Neural cell (in vitro differentiated cells): Measurements from ENCODE around the gene ACTN1.

Source experiments
- EP300 ChIP-seq: fragments of 450-650 bp; conservative IDR thresholded peaks from 2 replicates; pipeline ENCODE4 v1.6.1; 2014; ENCODE audit warnings: antibody characterized with exemption, mild to moderate bottlenecking, moderate library complexity; ENCODE audit not compliant: poor library complexity, severe bottlenecking
- POLR2AphosphoS5 ChIP-seq: IDR thresholded peaks from 2 replicates; pipeline ENCODE4 v1.6.1; 2012
- TF ChIP-seq, protein P1 (sequence below): fragments of 450-650 bp; IDR thresholded peaks from 2 replicates; pipeline ENCODE4 v1.5.1; 2014; ENCODE audit warnings: antibody characterized with exemption, mild to moderate bottlenecking, moderate library complexity; ENCODE audit not compliant: poor library complexity, severe bottlenecking

DNA sequence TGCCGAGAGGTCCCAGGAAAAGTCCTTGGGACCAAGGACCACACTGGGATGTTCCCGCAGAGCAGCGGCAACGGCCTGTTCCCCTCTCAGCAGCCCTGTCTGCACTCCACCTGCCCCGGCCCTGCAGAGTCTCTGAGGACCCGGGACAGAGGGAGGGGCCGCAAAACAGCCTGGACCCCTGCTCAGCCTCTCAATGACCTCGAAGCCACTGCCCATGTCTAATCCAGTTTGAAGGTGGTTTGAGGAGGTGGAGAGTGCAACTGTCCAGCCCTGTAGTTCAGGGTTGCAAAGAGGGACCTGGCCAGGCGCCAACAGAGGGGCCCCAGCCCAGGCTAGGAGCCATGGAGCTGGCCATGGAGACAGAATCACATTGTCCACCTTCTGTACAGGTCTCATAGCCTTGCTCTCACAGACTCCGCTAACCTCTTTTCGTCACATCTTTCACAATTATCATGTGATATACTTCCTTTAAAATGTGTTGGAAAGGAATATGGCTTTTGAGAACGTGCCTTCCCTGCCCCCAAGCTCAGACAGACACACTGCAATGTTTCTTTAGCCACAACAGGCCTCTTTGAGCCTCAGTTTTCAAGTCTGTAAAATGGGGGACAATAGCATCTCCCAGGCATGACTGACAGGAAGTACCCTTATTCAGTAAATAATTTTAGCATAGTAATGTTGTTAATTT is 49.3 kb downstream of the ACTN1 start:
- TF ChIP-seq, protein P1, sequence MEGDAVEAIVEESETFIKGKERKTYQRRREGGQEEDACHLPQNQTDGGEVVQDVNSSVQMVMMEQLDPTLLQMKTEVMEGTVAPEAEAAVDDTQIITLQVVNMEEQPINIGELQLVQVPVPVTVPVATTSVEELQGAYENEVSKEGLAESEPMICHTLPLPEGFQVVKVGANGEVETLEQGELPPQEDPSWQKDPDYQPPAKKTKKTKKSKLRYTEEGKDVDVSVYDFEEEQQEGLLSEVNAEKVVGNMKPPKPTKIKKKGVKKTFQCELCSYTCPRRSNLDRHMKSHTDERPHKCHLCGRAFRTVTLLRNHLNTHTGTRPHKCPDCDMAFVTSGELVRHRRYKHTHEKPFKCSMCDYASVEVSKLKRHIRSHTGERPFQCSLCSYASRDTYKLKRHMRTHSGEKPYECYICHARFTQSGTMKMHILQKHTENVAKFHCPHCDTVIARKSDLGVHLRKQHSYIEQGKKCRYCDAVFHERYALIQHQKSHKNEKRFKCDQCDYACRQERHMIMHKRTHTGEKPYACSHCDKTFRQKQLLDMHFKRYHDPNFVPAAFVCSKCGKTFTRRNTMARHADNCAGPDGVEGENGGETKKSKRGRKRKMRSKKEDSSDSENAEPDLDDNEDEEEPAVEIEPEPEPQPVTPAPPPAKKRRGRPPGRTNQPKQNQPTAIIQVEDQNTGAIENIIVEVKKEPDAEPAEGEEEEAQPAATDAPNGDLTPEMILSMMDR = no peak
- TF ChIP-seq POLR2AphosphoS5 (no peak), EP300 (no peak)
